ENCODE measurements around the gene GPRASP2. TPM values are rescaled to one million over a fixed set of nuclear protein-coding genes. Genes with fewer than 3 reads are reported as not detected.

The GPRASP2 gene
- total RNA-seq, 1 experiment from 2014 or later: 2.1 TPM

- Histone ChIP-seq H3K4me1 (ENCODE audit: control insufficient read depth in 1 of 2, insufficient read depth in 2 of 2, low read length in 2 of 2) (no peaks in the 10 kb centered on the region), H3K4me2 (ENCODE audit: low read length) (no peak overlapping the region), H3K4me3 (replicated peaks in 1 of 2; ENCODE audit: low read depth in 1 of 2, low read length in 2 of 2) (no peak overlapping the region), H2AFZ (ENCODE audit: low read depth, low read length, poor library complexity, severe bottlenecking) (no peak overlapping the region), H3K79me2 (ENCODE audit: insufficient read depth, low read length) (no peaks in the 10 kb centered on the region), H3K9me3 (ENCODE audit: control insufficient read depth in 1 of 2, insufficient read depth in 1 of 2, low read depth in 1 of 2, low read length in 2 of 2) (no peaks in the 10 kb centered on the region), H3K9me2 (ENCODE audit: insufficient read depth) (no peaks in the 10 kb centered on the region), H3K27me3 (ENCODE audit: insufficient read depth, low read length) (no peaks in the 10 kb centered on the region), H3K36me3 (ENCODE audit: control insufficient read depth in 1 of 2, insufficient read depth in 2 of 2, low read length in 2 of 2) (no peaks in the 10 kb centered on the region), H3K9ac (ENCODE audit: low read length) (no peak overlapping the region), H3K27ac (ENCODE audit: low read depth, low read length) (no peak overlapping the region), H4K20me1 (ENCODE audit: insufficient read depth) (no peaks in the 10 kb centered on the region)
- intact Hi-C loops (cut with micrococcal nuclease): no loop called here
- BruUV-seq (replicated peaks): no TSS peak
- CTCF ChIA-PET: no interaction called here
- RAD21 ChIA-PET (ENCODE audit: low non-redundant PET in 1 of 2, low total read pairs in 2 of 2, uncharacterized antibody in 2 of 2, unreplicated experiment in 2 of 2): no interaction called here
- no peak for ATAC-seq
- TF ChIP-seq POLR2AphosphoS5 (IDR thresholded peaks at IDR 0.05; ENCODE audit: low read depth, low read length): no peak
- TF ChIP-seq FOSL1 (IDR thresholded peaks at IDR 0.05; ENCODE audit: low read depth): no peak
- TF ChIP-seq, protein P1, sequence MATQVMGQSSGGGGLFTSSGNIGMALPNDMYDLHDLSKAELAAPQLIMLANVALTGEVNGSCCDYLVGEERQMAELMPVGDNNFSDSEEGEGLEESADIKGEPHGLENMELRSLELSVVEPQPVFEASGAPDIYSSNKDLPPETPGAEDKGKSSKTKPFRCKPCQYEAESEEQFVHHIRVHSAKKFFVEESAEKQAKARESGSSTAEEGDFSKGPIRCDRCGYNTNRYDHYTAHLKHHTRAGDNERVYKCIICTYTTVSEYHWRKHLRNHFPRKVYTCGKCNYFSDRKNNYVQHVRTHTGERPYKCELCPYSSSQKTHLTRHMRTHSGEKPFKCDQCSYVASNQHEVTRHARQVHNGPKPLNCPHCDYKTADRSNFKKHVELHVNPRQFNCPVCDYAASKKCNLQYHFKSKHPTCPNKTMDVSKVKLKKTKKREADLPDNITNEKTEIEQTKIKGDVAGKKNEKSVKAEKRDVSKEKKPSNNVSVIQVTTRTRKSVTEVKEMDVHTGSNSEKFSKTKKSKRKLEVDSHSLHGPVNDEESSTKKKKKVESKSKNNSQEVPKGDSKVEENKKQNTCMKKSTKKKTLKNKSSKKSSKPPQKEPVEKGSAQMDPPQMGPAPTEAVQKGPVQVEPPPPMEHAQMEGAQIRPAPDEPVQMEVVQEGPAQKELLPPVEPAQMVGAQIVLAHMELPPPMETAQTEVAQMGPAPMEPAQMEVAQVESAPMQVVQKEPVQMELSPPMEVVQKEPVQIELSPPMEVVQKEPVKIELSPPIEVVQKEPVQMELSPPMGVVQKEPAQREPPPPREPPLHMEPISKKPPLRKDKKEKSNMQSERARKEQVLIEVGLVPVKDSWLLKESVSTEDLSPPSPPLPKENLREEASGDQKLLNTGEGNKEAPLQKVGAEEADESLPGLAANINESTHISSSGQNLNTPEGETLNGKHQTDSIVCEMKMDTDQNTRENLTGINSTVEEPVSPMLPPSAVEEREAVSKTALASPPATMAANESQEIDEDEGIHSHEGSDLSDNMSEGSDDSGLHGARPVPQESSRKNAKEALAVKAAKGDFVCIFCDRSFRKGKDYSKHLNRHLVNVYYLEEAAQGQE (IDR thresholded peaks at IDR 0.05; ENCODE audit: low read depth): no peak
- TF ChIP-seq JUND (IDR thresholded peaks at IDR 0.05): no peak
- no peak for TF ChIP-seq ATF3 (IDR thresholded peaks at IDR 0.05)
- no peak for TF ChIP-seq CEBPB (IDR thresholded peaks at IDR 0.05; ENCODE audit: low read depth)
- TF ChIP-seq SRF (IDR thresholded peaks at IDR 0.05; ENCODE audit: low read depth): no peak
- no peak for TF ChIP-seq POLR2A (IDR thresholded peaks at IDR 0.05; ENCODE audit: borderline replicate concordance, extremely low read depth, insufficient read depth, insufficient read length)
- TF ChIP-seq EZH2 (IDR thresholded peaks at IDR 0.05): no peak
- TF ChIP-seq YY1 (IDR thresholded peaks at IDR 0.05; ENCODE audit: extremely low read depth, insufficient replicate concordance, low read depth, low read length): no peak
- no peak for DNase-seq (ENCODE audit: low read depth, low spot score)
- POLR2A ChIA-PET: no interaction called here
These were observed 27.3 kb upstream of the GPRASP2 start for GRCh38 chrX:102684772-102685520.
